Smooth muscle cell (in vitro differentiated cells): Measurements from ENCODE around the gene SNED1. TPM values are rescaled to one million over a fixed set of nuclear protein-coding genes. Genes with fewer than 3 reads are reported as not detected.

ENCODE experiments used
- DNase-seq: peaks from one replicate; lab custom pipeline; 2025; ENCODE audit not compliant: unreplicated experiment; lab: John Stamatoyannopoulos, UW
- H2AFZ ChIP-seq: fragments of 200-600 bp; sonication (generic); 2 replicates; pipeline ENCODE4 v1.6.0; 2016; ENCODE audit warnings: antibody characterized with exemption, low read depth, mild to moderate bottlenecking
- H3F3A ChIP-seq: fragments of 200-600 bp; sonication (generic); 2 replicates; pipeline ENCODE4 v1.6.0; 2017; ENCODE audit warnings: antibody characterized with exemption, low read depth
- H3K27ac ChIP-seq: fragments of 200-600 bp; sonication (generic); 2 replicates; pipeline ENCODE4 v1.5.1; 2016; ENCODE audit warnings: low read depth, mild to moderate bottlenecking
- H3K27me3 ChIP-seq: fragments of 200-600 bp; sonication (generic); 2 replicates; pipeline ENCODE4 v1.6.1; 2016; ENCODE audit warnings: low read depth, mild to moderate bottlenecking
- H3K36me3 ChIP-seq: fragments of 200-600 bp; sonication (generic); 2 replicates; pipeline ENCODE4 v1.5.1; 2016; ENCODE audit warnings: low read depth
- H3K4me1 ChIP-seq: fragments of 200-600 bp; sonication (generic); 2 replicates; pipeline ENCODE4 v1.5.1; 2016; ENCODE audit warnings: low read depth
- H3K4me2 ChIP-seq: fragments of 200-600 bp; sonication (generic); 2 replicates; pipeline ENCODE4 v1.6.0; 2016; ENCODE audit warnings: mild to moderate bottlenecking
- H3K4me3 ChIP-seq: fragments of 200-600 bp; sonication (generic); 2 replicates; pipeline ENCODE4 v1.5.1; 2016; ENCODE audit warnings: mild to moderate bottlenecking
- H3K79me2 ChIP-seq: fragments of 200-600 bp; sonication (generic); 2 replicates; pipeline ENCODE4 v1.6.0; 2016; ENCODE audit warnings: low read depth, mild to moderate bottlenecking
- H3K9ac ChIP-seq: fragments of 200-600 bp; sonication (generic); 2 replicates; pipeline ENCODE4 v1.6.0; 2016; ENCODE audit warnings: low read depth
- H3K9me3 ChIP-seq: fragments of 200-600 bp; sonication (generic); replicated peaks from 2 replicates; pipeline ENCODE4 v1.5.1; 2016; ENCODE audit warnings: low read depth
- H4K20me1 ChIP-seq: fragments of 200-600 bp; sonication (generic); 2 replicates; pipeline ENCODE4 v1.6.0; 2016; ENCODE audit warnings: low read depth
- WGBS: methylation state at CpG from one replicate; pipeline ENCODE4 v1.1.7; 2016; ENCODE audit warnings: low lambda C conversion rate; 5-methylcytosine and 5-hydroxymethylcytosine counted together
- polyA plus RNA-seq: library from polyadenylated mRNA; unstranded; fragments of >200 nt; fragmentation: Nextera tagmentation; extraction: Ambion mirVana; gene quantifications from 2 replicates; pipeline ENCODE4 v1.2.1, GENCODE V29; 2016
- total RNA-seq: library from RNA; depleted of rRNA; stranded (reverse); fragments of >200 nt; gene quantifications from 2 replicates; pipeline ENCODE4 v1.2.3, GENCODE V29; 2014
- TF ChIP-seq, protein P1 (sequence below): fragments of 200-600 bp; sonication (generic); IDR thresholded peaks from 2 replicates; pipeline ENCODE4 v1.5.1; 2017; ENCODE audit warnings: borderline replicate concordance, mild to moderate bottlenecking, antibody characterized with exemption; ENCODE audit not compliant: insufficient read depth, poor library complexity, severe bottlenecking

Gene SNED1
- total and polyA plus RNA-seq, 2 experiments from 2014 or later, result 0.36 to 3.0 TPM

DNA sequence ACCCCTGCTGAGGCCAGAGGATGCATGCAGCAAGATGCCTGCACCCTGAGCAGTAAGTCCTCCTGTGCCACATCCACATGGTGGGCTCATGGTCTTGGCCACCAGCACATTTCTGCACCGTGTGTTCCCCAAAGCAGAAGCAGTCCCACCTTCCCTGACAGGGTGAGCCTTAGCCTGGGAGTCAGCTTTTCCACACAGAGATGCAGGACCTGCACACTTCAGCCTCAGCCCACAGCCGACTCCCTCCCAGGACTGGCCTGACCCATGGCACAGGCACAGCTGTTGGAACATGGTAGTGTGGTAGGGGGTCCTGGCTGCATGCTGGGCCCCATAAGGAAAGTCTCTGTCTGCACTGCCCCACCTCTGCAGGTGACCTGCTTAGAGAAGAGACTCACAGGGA, 5.0 kb downstream of the SNED1 start:
- no peaks in the 10 kb centered on the region for H3K36me3 ChIP-seq
- 100% methylated on average over 2 of the region's 2 CpGs for WGBS
- TF ChIP-seq, protein P1, sequence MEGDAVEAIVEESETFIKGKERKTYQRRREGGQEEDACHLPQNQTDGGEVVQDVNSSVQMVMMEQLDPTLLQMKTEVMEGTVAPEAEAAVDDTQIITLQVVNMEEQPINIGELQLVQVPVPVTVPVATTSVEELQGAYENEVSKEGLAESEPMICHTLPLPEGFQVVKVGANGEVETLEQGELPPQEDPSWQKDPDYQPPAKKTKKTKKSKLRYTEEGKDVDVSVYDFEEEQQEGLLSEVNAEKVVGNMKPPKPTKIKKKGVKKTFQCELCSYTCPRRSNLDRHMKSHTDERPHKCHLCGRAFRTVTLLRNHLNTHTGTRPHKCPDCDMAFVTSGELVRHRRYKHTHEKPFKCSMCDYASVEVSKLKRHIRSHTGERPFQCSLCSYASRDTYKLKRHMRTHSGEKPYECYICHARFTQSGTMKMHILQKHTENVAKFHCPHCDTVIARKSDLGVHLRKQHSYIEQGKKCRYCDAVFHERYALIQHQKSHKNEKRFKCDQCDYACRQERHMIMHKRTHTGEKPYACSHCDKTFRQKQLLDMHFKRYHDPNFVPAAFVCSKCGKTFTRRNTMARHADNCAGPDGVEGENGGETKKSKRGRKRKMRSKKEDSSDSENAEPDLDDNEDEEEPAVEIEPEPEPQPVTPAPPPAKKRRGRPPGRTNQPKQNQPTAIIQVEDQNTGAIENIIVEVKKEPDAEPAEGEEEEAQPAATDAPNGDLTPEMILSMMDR, result no peak
- no peak overlapping the region for H3K9ac ChIP-seq
- H3K4me2 ChIP-seq, result no peak overlapping the region
- H3K27ac ChIP-seq, result no peak overlapping the region
- no peak overlapping the region for H3K4me3 ChIP-seq
- H2AFZ ChIP-seq, result no peak overlapping the region
- H4K20me1 ChIP-seq, result no peaks in the 10 kb centered on the region
- H3K27me3 ChIP-seq, result peaks cover 8% of the 10 kb centered on the region
- H3K4me1 ChIP-seq, result no peaks in the 10 kb centered on the region
- no peaks in the 10 kb centered on the region for H3K79me2 ChIP-seq
- no peaks in the 10 kb centered on the region for H3F3A ChIP-seq
- DNase-seq, result no peak
- peaks cover 10% of the 10 kb centered on the region for H3K9me3 ChIP-seq

DNA sequence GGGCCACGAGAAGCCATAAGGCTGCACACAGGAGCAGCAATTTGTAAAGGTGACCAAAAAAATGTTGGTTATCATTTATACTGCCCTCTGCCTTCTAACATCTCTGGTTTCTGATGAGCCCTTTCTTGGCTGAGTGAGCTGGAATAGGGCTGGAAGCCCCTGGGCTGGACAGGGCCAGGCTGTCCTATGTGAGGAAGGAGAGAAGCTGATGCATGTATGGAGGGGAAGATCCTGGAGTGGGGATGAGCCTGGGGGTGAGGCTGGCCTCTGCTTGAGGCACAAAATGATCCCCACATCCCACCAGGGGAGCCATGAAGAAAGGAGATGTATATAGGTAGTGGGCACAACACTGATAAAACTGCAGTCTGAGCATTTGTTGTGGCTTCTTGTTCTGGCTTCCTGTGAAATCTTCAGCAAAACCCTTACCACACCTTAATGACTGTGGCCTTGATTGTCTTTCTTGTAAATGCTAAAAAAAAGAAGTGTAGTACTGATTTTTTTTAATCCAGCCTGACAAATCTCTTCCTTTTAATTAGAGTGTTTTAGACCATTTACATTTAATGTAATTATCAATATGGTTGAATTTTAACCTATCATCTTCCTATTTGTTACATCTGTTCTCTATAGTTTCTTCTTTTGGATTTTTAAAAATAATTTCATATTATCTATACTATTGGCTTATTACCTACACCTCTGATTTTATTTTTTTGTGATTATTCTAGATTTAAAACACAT, 5.6 kb downstream of the SNED1 start:
- no peaks in the 10 kb centered on the region for H3F3A ChIP-seq
- peaks cover 10% of the 10 kb centered on the region for H3K9me3 ChIP-seq
- no peaks in the 10 kb centered on the region for H3K79me2 ChIP-seq
- H3K36me3 ChIP-seq, result no peaks in the 10 kb centered on the region
- H3K27ac ChIP-seq, result no peak overlapping the region
- no peak overlapping the region for H3K4me2 ChIP-seq
- no peaks in the 10 kb centered on the region for H3K4me1 ChIP-seq
- no peak overlapping the region for H2AFZ ChIP-seq
- no peak overlapping the region for H3K9ac ChIP-seq
- WGBS, result 93% methylated on average over 1 of the region's 1 CpG
- H3K4me3 ChIP-seq, result no peak overlapping the region
- no peaks in the 10 kb centered on the region for H4K20me1 ChIP-seq
- no peak for DNase-seq
- TF ChIP-seq, protein P1, result no peak
- peaks cover 8% of the 10 kb centered on the region for H3K27me3 ChIP-seq

DNA sequence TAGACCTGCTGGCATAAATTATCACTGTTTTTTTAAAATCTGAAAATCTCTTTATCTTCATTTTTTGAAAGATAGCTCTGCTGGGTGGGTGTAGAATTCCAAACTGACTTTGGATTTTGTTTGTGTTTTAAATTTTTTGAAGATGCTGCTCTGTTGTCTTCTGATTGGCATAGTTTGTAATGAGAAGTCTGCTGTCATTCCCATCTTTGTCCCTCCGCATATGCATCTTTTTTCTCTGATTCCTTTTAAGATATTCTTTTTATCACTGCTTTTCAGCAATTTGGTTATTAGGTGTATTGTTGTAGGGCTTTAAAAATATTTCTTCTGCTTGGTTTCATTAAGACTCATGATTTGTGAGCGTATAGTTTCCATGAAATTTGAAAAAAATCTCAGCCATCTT, 7.2 kb downstream of the SNED1 start:
- no peaks in the 10 kb centered on the region for H3K36me3 ChIP-seq
- no peaks in the 10 kb centered on the region for H3K79me2 ChIP-seq
- no peak overlapping the region for H3K27ac ChIP-seq
- H2AFZ ChIP-seq, result no peak overlapping the region
- no peak for DNase-seq
- peaks cover 10% of the 10 kb centered on the region for H3K9me3 ChIP-seq
- H4K20me1 ChIP-seq, result no peaks in the 10 kb centered on the region
- H3K4me1 ChIP-seq, result peaks cover 10% of the 10 kb centered on the region
- TF ChIP-seq, protein P1, result no peak
- H3K4me3 ChIP-seq, result no peak overlapping the region
- no peaks in the 10 kb centered on the region for H3K27me3 ChIP-seq
- no peak overlapping the region for H3K9ac ChIP-seq
- no peak overlapping the region for H3K4me2 ChIP-seq
- WGBS, result 96% methylated on average over 2 of the region's 2 CpGs
- no peaks in the 10 kb centered on the region for H3F3A ChIP-seq

DNA sequence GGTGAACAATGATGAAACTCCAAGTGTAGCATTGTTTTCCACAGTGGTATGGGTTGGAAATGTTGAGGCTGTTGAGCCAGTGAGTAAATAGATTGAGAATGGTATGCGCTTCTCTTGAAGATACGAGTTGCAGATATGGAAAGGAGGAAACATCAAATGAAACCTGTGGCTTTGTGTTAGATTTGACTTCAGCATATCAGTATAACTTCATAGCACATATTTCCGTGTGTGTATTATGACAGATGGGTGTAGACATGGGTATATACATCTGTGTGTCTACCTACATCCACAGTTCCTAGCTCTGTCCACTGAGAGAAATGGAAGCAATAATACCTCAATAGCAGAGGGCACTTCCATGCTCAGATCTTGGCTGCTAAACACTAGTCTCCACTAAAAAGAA, 8.0 kb downstream of the SNED1 start:
- H3F3A ChIP-seq, result no peaks in the 10 kb centered on the region
- no peaks in the 10 kb centered on the region for H3K27me3 ChIP-seq
- no peaks in the 10 kb centered on the region for H4K20me1 ChIP-seq
- DNase-seq, result no peak
- peaks cover 10% of the 10 kb centered on the region for H3K9me3 ChIP-seq
- no peak overlapping the region for H3K9ac ChIP-seq
- no peaks in the 10 kb centered on the region for H3K79me2 ChIP-seq
- H3K4me2 ChIP-seq, result no peak overlapping the region
- H3K4me3 ChIP-seq, result no peak overlapping the region
- no peak overlapping the region for H2AFZ ChIP-seq
- WGBS, result 91% methylated on average over 3 of the region's 3 CpGs
- TF ChIP-seq, protein P1, result no peak
- peaks cover 10% of the 10 kb centered on the region for H3K4me1 ChIP-seq
- H3K36me3 ChIP-seq, result no peaks in the 10 kb centered on the region
- H3K27ac ChIP-seq, result no peak overlapping the region
